Activated T-helper 17 cell treated with anti-CD3 and anti-CD28 coated beads, Interleukin-2, amount 50 U/mL, for 72 hours (primary cell): Measurements from ENCODE around the gene DLX4. TPM values are rescaled to one million over a fixed set of nuclear protein-coding genes. Genes with fewer than 3 reads are reported as not detected.
A peak's percentile ranks its signal among the peaks of the same experiment; 100 is the strongest.

ENCODE experiments used
- ATAC-seq: fragments of 150-1000 bp; cut with Tn5 transposase; replicated peaks from 2 replicates; pipeline ENCODE4 v1.10.0; 2021; ENCODE audit warnings: mild to moderate bottlenecking, moderate library complexity
- H3K27ac Mint-ChIP-seq: one replicate; pipeline ENCODE4 v1.8.0; 2022; ENCODE audit warnings: mixed read lengths
- H3K27me3 Mint-ChIP-seq: one replicate; pipeline ENCODE4 v1.8.0; 2022; ENCODE audit warnings: mixed read lengths
- H3K36me3 Mint-ChIP-seq: one replicate; pipeline ENCODE4 v1.8.0; 2022; ENCODE audit warnings: low read depth, mild to moderate bottlenecking, mixed read lengths
- H3K4me1 Mint-ChIP-seq: one replicate; pipeline ENCODE4 v1.8.0; 2022; ENCODE audit warnings: mixed read lengths
- H3K4me3 Mint-ChIP-seq: one replicate; pipeline ENCODE4 v1.8.0; 2022; ENCODE audit warnings: mild to moderate bottlenecking, mixed read lengths
- H3K9me3 Mint-ChIP-seq: one replicate; pipeline ENCODE4 v1.8.0; 2022; ENCODE audit warnings: mixed read lengths
- total RNA-seq, 2 donors: library from RNA; stranded (reverse); gene quantifications; one replicate each; pipeline ENCODE4 v1.2.3, GENCODE V29; 2022

Gene DLX4
- total RNA-seq, 2 donors from 2014 or later, result 0.39 to 0.61 TPM

DNA sequence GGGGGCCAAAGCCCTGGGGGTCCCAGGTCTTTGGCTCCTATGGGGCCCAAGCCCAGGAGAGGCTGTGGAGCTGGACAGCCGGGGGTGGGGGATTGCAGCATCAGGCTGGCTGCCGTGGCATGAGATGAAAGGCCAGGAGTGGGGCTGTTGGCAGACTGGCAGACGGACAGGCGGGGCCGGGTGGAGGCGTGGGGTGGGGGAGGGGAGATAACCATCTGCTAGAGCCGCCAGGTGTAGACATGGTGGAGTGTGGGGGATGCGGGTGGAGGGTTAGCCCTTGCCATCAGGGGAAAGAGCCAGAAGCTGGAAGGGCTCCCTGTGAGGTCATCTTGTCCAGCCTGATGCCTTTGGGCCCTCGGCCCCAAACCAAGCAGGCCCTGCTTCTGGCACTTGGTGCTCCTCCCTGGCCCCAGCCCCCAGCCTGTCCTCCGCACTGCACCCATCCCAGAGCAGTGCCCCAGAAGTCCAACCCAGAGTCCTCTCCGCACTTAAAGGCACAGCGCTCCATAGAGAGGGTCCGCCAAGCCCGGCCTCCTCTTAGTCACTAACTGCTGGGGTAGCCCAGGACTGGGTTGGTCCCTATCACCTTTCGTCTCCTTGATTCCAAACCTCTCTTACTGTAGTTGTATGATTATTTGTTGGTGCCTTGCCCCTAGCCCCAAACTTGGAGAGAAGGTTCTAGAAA lies 33.3 kb upstream of the DLX4 start:
- H3K27ac Mint-ChIP-seq, result no peak overlapping the region
- peaks cover 28% of the 10 kb centered on the region for H3K27me3 Mint-ChIP-seq
- no peak for ATAC-seq
- no peaks in the 10 kb centered on the region for H3K9me3 Mint-ChIP-seq
- H3K4me1 Mint-ChIP-seq, result no peaks in the 10 kb centered on the region
- no peak overlapping the region for H3K4me3 Mint-ChIP-seq
- H3K36me3 Mint-ChIP-seq, result no peaks in the 10 kb centered on the region

DNA sequence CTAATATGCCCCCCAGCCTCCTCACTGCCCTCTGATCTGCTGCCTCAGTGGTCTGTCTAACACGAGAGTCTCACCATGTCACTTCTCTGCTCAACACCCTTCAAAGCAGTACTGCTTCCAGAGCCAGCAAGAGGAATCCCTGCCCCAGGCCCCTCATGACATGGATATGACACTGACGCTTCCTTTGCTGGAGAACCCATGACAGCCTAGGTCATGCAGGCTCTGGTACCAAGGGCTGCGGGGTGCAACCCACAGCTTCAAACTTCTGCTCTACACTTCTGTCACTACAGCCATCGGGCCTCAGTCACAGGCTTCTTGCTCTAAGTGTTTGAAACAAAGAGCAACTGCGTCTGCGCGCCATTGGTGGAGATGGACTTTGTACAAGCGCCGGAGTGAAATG lies 32.6 kb upstream of the DLX4 start:
- no peaks in the 10 kb centered on the region for H3K4me1 Mint-ChIP-seq
- no peak for ATAC-seq
- no peaks in the 10 kb centered on the region for H3K36me3 Mint-ChIP-seq
- H3K27me3 Mint-ChIP-seq, result peaks cover 26% of the 10 kb centered on the region
- no peak overlapping the region for H3K27ac Mint-ChIP-seq
- H3K9me3 Mint-ChIP-seq, result no peaks in the 10 kb centered on the region
- no peak overlapping the region for H3K4me3 Mint-ChIP-seq

DNA sequence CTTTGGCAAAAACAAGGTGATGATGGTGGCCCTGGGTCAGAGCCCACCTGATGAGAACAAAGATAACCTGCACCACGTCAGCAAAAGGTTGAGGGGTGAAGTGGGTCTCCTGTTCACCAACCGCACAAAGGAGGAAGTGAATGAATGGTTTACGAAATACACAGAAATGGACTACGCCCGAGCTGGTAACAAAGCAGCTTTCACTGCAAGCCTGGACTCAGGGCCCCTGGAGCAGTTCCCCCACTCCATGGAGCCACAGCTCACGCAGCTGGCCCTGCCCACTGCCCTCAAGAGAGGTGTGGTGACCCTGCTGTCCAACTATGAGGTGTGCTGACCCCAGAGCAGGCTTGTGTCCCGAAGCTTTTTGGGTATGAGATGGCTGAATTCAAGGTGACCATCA lies 29.7 kb upstream of the DLX4 start:
- Mint-ChIP-seq H3K27me3 (peaks cover 30% of the 10 kb centered on the region), H3K27ac (no peak overlapping the region), H3K36me3 (no peaks in the 10 kb centered on the region), H3K4me3 (no peak overlapping the region), H3K9me3 (no peaks in the 10 kb centered on the region), H3K4me1 (no peaks in the 10 kb centered on the region)
- no peak for ATAC-seq

GRCh38 chr17:49941427-49941826 lies 27.6 kb upstream of the DLX4 start:
- H3K27ac Mint-ChIP-seq, result no peak overlapping the region
- peaks cover 25% of the 10 kb centered on the region for H3K27me3 Mint-ChIP-seq
- H3K9me3 Mint-ChIP-seq, result no peaks in the 10 kb centered on the region
- no peaks in the 10 kb centered on the region for H3K4me1 Mint-ChIP-seq
- no peak for ATAC-seq
- no peak overlapping the region for H3K4me3 Mint-ChIP-seq
- no peaks in the 10 kb centered on the region for H3K36me3 Mint-ChIP-seq

DNA sequence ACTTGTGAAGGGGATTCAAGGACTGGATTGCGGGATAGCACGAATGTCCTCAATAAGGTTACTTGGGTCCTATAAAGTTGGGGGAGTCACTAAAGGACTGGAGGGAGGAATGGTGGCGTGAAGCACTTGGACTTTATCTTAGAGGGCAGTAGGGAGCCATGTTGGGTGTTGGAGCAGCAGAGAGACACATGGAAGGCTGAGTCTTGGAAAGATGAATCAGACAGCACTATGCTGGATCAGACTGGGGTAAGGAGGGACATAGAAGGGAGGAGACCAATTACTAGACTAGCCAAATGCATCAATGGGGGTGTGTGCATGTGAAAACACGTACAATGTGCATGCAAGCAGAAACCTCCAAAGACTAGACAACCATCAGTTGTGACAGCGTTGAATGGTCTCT lies 26.0 kb upstream of the DLX4 start:
- no peaks in the 10 kb centered on the region for H3K36me3 Mint-ChIP-seq

DNA sequence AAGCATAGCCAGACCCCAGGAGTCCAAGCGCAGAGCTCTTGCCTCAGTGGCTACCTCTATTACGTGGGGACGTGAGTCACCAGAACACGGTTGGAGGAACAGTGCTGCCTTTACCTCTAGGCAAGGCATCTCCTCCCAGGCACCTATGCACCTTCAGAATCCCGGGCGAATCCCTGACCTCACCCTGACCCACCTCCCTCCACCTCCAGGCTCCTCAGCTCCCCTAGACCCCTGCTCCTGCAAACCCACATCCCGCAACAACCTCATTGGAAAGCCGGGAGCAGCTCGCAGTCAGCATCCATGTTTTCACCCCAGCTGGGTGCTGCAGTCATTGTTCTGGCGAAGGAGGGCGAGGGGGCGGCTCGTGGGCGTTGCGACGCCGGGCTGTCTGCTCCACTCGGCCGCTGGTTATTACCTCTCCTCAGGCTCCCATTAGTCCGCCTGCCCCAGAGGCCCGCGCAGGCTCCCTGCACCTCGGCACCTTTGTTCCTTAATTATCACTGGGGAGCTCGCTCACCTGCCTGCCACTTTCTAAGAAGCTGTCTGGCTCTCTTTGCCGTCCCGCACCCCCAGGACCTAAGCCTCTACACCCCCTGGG lies 24.6 kb upstream of the DLX4 start:
- Mint-ChIP-seq H3K36me3 (no peaks in the 10 kb centered on the region), H3K9me3 (no peaks in the 10 kb centered on the region), H3K4me1 (no peaks in the 10 kb centered on the region), H3K27me3 (peaks cover 26% of the 10 kb centered on the region), H3K27ac (no peak overlapping the region), H3K4me3 (no peak overlapping the region)
- ATAC-seq, result no peak

More for the DNA sequence above, 26.0 kb upstream of the DLX4 start:
- ATAC-seq, result no peak
- no peaks in the 10 kb centered on the region for H3K9me3 Mint-ChIP-seq
- no peak overlapping the region for H3K27ac Mint-ChIP-seq
- peaks cover 28% of the 10 kb centered on the region for H3K27me3 Mint-ChIP-seq
- H3K4me1 Mint-ChIP-seq, result no peaks in the 10 kb centered on the region
- no peak overlapping the region for H3K4me3 Mint-ChIP-seq

GRCh38 chr17:49946208-49946607 lies 22.8 kb upstream of the DLX4 start:
- no peak overlapping the region for H3K4me3 Mint-ChIP-seq

GRCh38 chr17:49946964-49947584 lies 21.9 kb upstream of the DLX4 start:
- no peaks in the 10 kb centered on the region for H3K4me1 Mint-ChIP-seq
- H3K4me3 Mint-ChIP-seq, result no peak overlapping the region
- no peaks in the 10 kb centered on the region for H3K36me3 Mint-ChIP-seq
- no peak for ATAC-seq
- H3K27me3 Mint-ChIP-seq, result peaks cover 41% of the 10 kb centered on the region
- no peaks in the 10 kb centered on the region for H3K9me3 Mint-ChIP-seq
- no peak overlapping the region for H3K27ac Mint-ChIP-seq

More at GRCh38 chr17:49946208-49946607, 22.8 kb upstream of the DLX4 start:
- Mint-ChIP-seq H3K27ac (no peak overlapping the region), H3K36me3 (no peaks in the 10 kb centered on the region), H3K4me1 (no peaks in the 10 kb centered on the region), H3K27me3 (peaks cover 37% of the 10 kb centered on the region), H3K9me3 (no peaks in the 10 kb centered on the region)
- no peak for ATAC-seq

DNA sequence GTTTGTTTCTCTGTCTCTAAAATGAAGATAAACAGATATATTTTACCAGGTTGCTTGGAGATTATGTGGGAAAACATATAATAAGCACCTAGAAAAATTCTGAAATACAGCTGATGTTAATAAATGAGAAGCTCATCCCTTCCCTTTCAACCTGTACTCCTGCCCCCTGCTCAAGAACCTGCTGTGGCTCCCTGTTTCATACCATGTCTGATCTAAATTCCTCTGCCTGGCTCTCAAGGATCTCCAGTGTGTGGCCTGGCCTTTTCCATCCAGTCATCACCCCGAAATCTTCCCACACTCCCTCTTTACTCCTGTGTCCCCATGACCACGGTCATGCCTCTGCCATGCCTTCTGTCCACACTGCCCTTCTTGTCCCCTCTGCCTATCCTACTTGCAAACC lies 19.4 kb upstream of the DLX4 start:
- H3K4me3 Mint-ChIP-seq, result no peak overlapping the region

DNA sequence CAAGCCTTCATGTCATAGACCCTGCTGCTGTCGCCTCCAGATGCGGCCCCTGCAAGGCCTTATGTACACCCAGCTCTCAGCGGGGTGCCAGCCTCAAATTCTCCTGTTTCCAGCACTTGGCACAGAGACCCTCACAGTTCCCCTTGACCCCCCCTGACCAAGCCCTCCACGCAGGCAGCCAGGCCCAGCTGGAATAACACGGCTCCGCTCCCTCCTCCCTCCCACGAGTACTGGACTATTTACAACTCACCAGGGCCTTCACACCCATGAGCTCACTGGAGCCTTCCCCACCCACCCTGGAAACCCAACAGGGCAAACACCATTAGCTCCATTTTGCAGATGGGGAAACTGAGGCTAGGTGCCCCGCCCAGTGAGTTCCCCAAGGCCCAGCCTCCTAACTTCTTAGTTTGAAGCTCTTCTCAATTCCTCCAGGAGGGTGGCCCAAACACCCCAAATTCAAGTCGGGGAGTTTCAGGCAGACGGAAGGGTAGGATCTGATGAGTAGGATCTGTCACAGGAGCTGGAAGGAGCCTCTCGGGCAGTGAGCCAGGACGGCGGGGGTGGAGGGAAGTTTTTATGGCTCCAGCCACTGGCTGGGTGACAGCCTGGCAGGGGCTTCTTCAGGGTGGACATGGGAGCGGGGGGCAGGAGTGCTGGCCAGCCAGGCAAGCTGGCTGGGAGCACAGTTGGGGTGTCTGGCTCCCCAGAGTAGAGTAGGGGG lies 17.5 kb upstream of the DLX4 start:
- no peak for ATAC-seq
- Mint-ChIP-seq H3K4me3 (no peak overlapping the region), H3K27ac (no peak overlapping the region), H3K27me3 (peaks cover 47% of the 10 kb centered on the region), H3K4me1 (no peaks in the 10 kb centered on the region), H3K36me3 (no peaks in the 10 kb centered on the region), H3K9me3 (no peaks in the 10 kb centered on the region)

More for the DNA sequence above, 19.4 kb upstream of the DLX4 start:
- Mint-ChIP-seq H3K27ac (no peak overlapping the region), H3K4me1 (no peaks in the 10 kb centered on the region), H3K36me3 (no peaks in the 10 kb centered on the region), H3K9me3 (no peaks in the 10 kb centered on the region), H3K27me3 (peaks cover 51% of the 10 kb centered on the region)
- no peak for ATAC-seq

DNA sequence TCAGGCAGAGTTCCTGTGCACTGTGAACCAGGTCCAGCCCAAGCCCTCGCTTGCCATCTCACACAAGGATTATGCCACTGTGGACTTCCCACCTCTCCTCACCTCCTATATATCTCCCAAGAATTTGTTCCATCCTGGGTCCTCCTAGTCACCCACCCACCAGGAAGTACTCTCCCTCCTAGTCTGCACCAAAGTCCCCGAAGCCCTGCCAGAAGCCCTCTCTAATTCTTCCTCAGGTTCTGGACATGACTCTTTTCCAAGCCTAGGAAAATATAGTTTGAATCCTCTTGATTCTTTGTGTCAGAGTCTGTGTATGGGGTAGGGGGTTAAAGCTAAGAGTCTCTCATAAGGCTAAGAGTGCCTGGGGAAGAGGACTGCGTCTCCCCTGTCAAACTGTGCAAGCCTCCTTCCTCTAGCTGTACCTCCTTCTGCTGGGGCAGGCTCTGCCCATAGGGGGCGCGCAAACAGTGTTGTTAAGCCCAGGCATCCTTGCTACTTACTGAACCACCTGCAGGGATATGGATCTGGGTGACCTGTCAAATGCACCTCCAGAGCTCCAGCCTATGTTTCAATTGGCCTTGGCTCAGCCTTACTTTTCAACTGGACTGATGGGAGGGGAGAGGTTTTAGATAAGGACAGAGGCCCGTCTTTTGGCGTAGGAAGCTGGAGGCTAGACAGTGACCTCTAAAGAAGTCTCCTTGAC lies 16.6 kb upstream of the DLX4 start:
- no peaks in the 10 kb centered on the region for H3K36me3 Mint-ChIP-seq
- H3K27ac Mint-ChIP-seq, result no peak overlapping the region
- H3K9me3 Mint-ChIP-seq, result no peaks in the 10 kb centered on the region
- peak; percentile 91 for ATAC-seq
- H3K4me1 Mint-ChIP-seq, result no peaks in the 10 kb centered on the region
- H3K4me3 Mint-ChIP-seq, result no peak overlapping the region
- peaks cover 45% of the 10 kb centered on the region for H3K27me3 Mint-ChIP-seq

DNA sequence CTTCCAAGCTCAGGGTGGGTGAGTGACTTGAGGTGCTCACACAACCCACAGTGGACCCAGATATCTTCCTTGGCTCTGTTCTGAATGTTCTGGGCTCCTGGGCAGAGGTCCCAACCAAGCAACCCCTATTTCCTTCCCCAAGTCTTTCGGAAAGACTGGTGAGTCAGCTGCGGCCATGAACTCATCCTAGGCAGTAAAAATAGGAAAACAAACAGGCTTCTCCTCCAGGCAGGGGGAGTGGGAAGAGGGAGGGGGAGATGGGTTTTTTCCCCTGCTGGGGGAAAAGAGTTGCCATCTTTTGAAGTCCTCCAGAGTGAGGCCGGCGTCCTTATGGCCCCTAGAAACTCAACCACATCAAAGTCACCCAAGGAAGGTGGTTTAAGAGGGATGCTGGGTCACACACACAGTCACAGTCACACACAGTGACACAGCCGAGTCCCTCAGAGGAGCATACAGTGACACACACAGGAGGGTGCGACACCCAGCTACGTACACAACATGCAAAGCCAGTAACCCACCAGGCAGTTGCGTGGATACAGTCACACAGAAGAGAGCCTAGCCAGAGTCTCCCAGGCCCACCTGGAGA lies 16.0 kb upstream of the DLX4 start:
- Mint-ChIP-seq H3K27me3 (peaks cover 42% of the 10 kb centered on the region), H3K4me1 (no peaks in the 10 kb centered on the region), H3K27ac (no peak overlapping the region), H3K36me3 (no peaks in the 10 kb centered on the region), H3K9me3 (no peaks in the 10 kb centered on the region), H3K4me3 (no peak overlapping the region)
- peak; percentile 32 for ATAC-seq

GRCh38 chr17:49955157-49955556 lies 13.8 kb upstream of the DLX4 start:
- ATAC-seq, result peak; percentile 39
- no peaks in the 10 kb centered on the region for H3K4me1 Mint-ChIP-seq

DNA sequence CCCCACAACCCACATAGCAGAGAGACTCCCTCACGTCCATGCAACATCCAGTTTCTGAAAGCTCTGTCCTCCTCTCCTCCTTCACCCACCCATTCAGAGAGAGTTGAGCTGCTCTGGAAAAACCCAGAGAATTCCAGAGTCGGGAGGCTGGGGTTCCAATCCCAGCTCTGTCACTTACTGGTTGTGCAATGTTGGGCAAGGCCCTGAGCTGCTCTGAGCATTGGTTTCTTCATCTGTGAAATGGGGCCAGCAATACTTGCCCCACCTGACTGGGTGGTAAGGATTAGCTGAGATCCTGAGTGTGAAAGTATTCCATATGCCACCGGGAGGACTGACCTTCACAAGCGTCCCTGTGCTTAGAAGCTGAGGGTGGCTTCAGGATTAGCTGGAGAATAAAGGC lies 12.2 kb upstream of the DLX4 start:
- Mint-ChIP-seq H3K9me3 (no peaks in the 10 kb centered on the region), H3K27ac (no peak overlapping the region), H3K36me3 (no peaks in the 10 kb centered on the region), H3K4me3 (no peak overlapping the region), H3K27me3 (peaks cover 30% of the 10 kb centered on the region), H3K4me1 (no peaks in the 10 kb centered on the region)
- ATAC-seq, result no peak

More at GRCh38 chr17:49955157-49955556, 13.8 kb upstream of the DLX4 start:
- Mint-ChIP-seq H3K27ac (no peak overlapping the region), H3K36me3 (no peaks in the 10 kb centered on the region), H3K9me3 (no peaks in the 10 kb centered on the region), H3K27me3 (peaks cover 31% of the 10 kb centered on the region), H3K4me3 (no peak overlapping the region)
